Middle frontal gyrus (tissue), 1 donor: ENCODE data around the gene TFR2.

ENCODE experiments used
- DNase-seq: peaks from one replicate; pipeline ENCODE4 v3.0.0-alpha.2; 2015; ENCODE audit warnings: low spot score; ENCODE audit errors: extremely low spot score

TFR2 gene

GRCh38 chr7:100641463-100641859 is at the start of gene TFR2:
TSS of gene TFR2 (minus strand) at chr7:100641552. CDS start at chr7:100641509, 43 bp downstream.
- DNase-seq = no peak

GRCh38 chr7:100689230-100690135 is 48.1 kb upstream of the TFR2 start:
- no peak for DNase-seq

GRCh38 chr7:100688326-100688860 is 47.0 kb upstream of the TFR2 start:
- DNase-seq = no peak

- no peak for DNase-seq
Observed at GRCh38 chr7:100687751-100688300, 46.5 kb upstream of the TFR2 start.

GRCh38 chr7:100687261-100687660 is 45.9 kb upstream of the TFR2 start:
- no peak for DNase-seq

- no peak for DNase-seq
Observed at GRCh38 chr7:100686822-100687211, 45.5 kb upstream of the TFR2 start.

- DNase-seq = no peak
Observed at GRCh38 chr7:100686201-100686821, 45.0 kb upstream of the TFR2 start.

GRCh38 chr7:100685631-100686145 is 44.3 kb upstream of the TFR2 start:
- no peak for DNase-seq

GRCh38 chr7:100685049-100685605 is 43.8 kb upstream of the TFR2 start:
- no peak for DNase-seq

- DNase-seq = no peak
Observed at GRCh38 chr7:100684534-100685042, 43.2 kb upstream of the TFR2 start.

GRCh38 chr7:100683659-100684533 is 42.5 kb upstream of the TFR2 start:
- no peak for DNase-seq

- no peak for DNase-seq
Observed at GRCh38 chr7:100682991-100683658, 41.8 kb upstream of the TFR2 start.

GRCh38 chr7:100682228-100682741 is 40.9 kb upstream of the TFR2 start:
- DNase-seq = no peak

GRCh38 chr7:100681491-100682227 is 40.3 kb upstream of the TFR2 start:
- DNase-seq = no peak

GRCh38 chr7:100680576-100681271 is 39.4 kb upstream of the TFR2 start:
- DNase-seq = no peak

GRCh38 chr7:100679927-100680575 is 38.7 kb upstream of the TFR2 start:
- DNase-seq = no peak

- no peak for DNase-seq
Observed at GRCh38 chr7:100679129-100679926, 38.0 kb upstream of the TFR2 start.
